Dermis blood vessel endothelial cell (primary cell): ENCODE results near the gene ADAMTS2. TPM values are rescaled to one million over a fixed set of nuclear protein-coding genes. Genes with fewer than 3 reads are reported as not detected.

Experiments used
- DNase-seq: peaks from one replicate; pipeline ENCODE4 v3.0.0; 2010
- total RNA-seq: library from RNA; depleted of rRNA; stranded (reverse); fragments of >200 nt; gene quantifications from 2 replicates; pipeline ENCODE4 v1.2.3, GENCODE V29; 2014

ADAMTS2 gene
- total RNA-seq, 1 donor from 2014 or later, result 2.4 TPM

- no peak for DNase-seq
These were observed 279.6 kb downstream of the ADAMTS2 start for GRCh38 chr5:179065703-179066102.

- no peak for DNase-seq
These were observed 284.2 kb downstream of the ADAMTS2 start for GRCh38 chr5:179061025-179061424.

Other genes starting within 250 kb of the ADAMTS2 start
- 65.9 and 67.8 TPM in 2 replicates for gene RUFY1, start 205.1 kb upstream of the ADAMTS2 start, total RNA-seq